Spleen (tissue), 11 donors: ENCODE data around the gene MYO10. TPM values are rescaled to one million over a fixed set of nuclear protein-coding genes. Genes with fewer than 3 reads are reported as not detected.

Source experiments
- DNase-seq: peaks from one replicate; pipeline ENCODE4 v3.0.0-alpha.2; 2020
- H3K27ac ChIP-seq, 8 donors: fragments of 200-600 bp; sonication (generic) in 7 of 8; 1 replicate in 4 of 8; 2 replicates in 4 of 8; pipeline versions ENCODE4 v1.5.0 to v1.8.0; 2016 to 2021; ENCODE audit warnings: inconsistent platforms in 4 of 8, mild to moderate bottlenecking in 4 of 8, moderate library complexity in 1 of 8
- H3K27me3 ChIP-seq, 7 donors: fragments of 200-600 bp; sonication (generic) in 6 of 7; replicated peaks in 1 of 7; 1 replicate in 4 of 7; 2 replicates in 3 of 7; pipeline versions ENCODE4 v1.5.0 to v1.8.0; 2016 to 2021; ENCODE audit warnings: inconsistent platforms in 3 of 7, mild to moderate bottlenecking in 1 of 7
- H3K36me3 ChIP-seq, 6 donors: fragments of 200-600 bp; sonication (generic) in 5 of 6; 1 replicate in 4 of 6; 2 replicates in 2 of 6; pipeline versions ENCODE4 v1.5.0 to v1.8.0; 2016 to 2021; ENCODE audit warnings: inconsistent platforms in 2 of 6
- H3K4me1 ChIP-seq, 6 donors: fragments of 200-600 bp; sonication (generic) in 5 of 6; 1 replicate in 3 of 6; 2 replicates in 3 of 6; pipeline versions ENCODE4 v1.5.0 to v1.8.0; 2016 to 2021; ENCODE audit warnings: inconsistent platforms in 3 of 6
- H3K4me3 ChIP-seq, 8 donors: fragments of 200-600 bp; sonication (generic) in 7 of 8; 1 replicate in 4 of 8; 2 replicates in 4 of 8; pipeline versions ENCODE4 v1.5.0 to v1.8.0; 2016 to 2021; ENCODE audit warnings: inconsistent platforms in 4 of 8, mild to moderate bottlenecking in 4 of 8, moderate library complexity in 2 of 8
- H3K9me3 ChIP-seq, 8 donors: fragments of 200-600 bp; sonication (generic) in 7 of 8; 1 replicate in 4 of 8; 2 replicates in 4 of 8; pipeline versions ENCODE4 v1.5.0 to v1.8.0; 2016 to 2021; ENCODE audit warnings: inconsistent platforms in 4 of 8
- CTCF ChIP-seq, 11 experiments: fragments of 200-600 bp in 7 of 11; fragments of 450-650 bp in 4 of 11; sonication (generic) in 4 of 11; IDR thresholded peaks in 8 of 11; conservative IDR thresholded peaks in 3 of 11; 1 replicate in 7 of 11; 2 replicates in 4 of 11; pipeline versions ENCODE4 v1.4.0 to v1.8.0; 2016 to 2021; ENCODE audit warnings: antibody characterized with exemption in 11 of 11, inconsistent platforms in 4 of 11, mild to moderate bottlenecking in 1 of 11
- POLR2A ChIP-seq, 3 donors: fragments of 450-650 bp; IDR thresholded peaks; one replicate each; pipeline ENCODE4 v1.5.1; 2017; ENCODE audit warnings: antibody characterized with exemption in 3 of 3, mild to moderate bottlenecking in 1 of 3
- POLR2AphosphoS5 ChIP-seq, 3 donors: sonication (generic); formaldehyde crosslinking; IDR thresholded peaks; one replicate each; pipeline ENCODE4 v1.5.1; 2017; ENCODE audit warnings: antibody characterized with exemption in 3 of 3
- WGBS, 5 donors: extraction: QIAGEN DNeasy Blood & Tissue Kit in 3 of 5; methylation state at CpG; one replicate each; pipeline versions ENCODE4 v1.1.5 to v1.1.7; 2013 to 2018; 5-methylcytosine and 5-hydroxymethylcytosine counted together
- intact Hi-C: fragments of 100-400 bp; cut with DNase I; formaldehyde crosslinking; loops from one replicate; pipeline ENCODE4 v1.15.0; 2023; ENCODE audit warnings: low total_unique reads
- polyA plus RNA-seq, 3 donors: library from polyadenylated mRNA; stranded (reverse); fragments of 200-250 nt; gene quantifications; one replicate each; pipeline ENCODE4 v1.2.1, GENCODE V29; 2013
- total RNA-seq, 7 donors: library from RNA; depleted of rRNA in 3 of 7; stranded (reverse); fragments of >200 nt in 3 of 7; fragmentation: NEBNext Ultra II Directional in 4 of 7; extraction: Animal tissue kit (Norgen Biotek cat#: 25700) in 4 of 7; gene quantifications; one replicate each; pipeline versions ENCODE4 v1.1.0 to v1.2.1, GENCODE V29; 2016 to 2021
- donor health status: healthy with polysubstance abuse.
- donor health status: DM: no; HTN: no; CAD: no; lungs with moderate emphysema.
- donor health status: DM: no; HTN: no; CAD: no.
- donor health status: Bipolar disorder and iron deficiency.
- donor health status: healthy.
- donor health status: DM: no; HTN: no; CAD: no.
- donor health status: DM: yes; HTN: yes; CAD: no.

The MYO10 gene
- total and polyA plus RNA-seq, 10 donors: 1.1 to 72.8 (median 32.7) TPM

GRCh38 chr5:16936989-16937438 is 926 bp upstream of the MYO10 start:
- no peak for TF ChIP-seq POLR2AphosphoS5 (IDR thresholded peaks at IDR 0.05)
- TF ChIP-seq POLR2A (IDR thresholded peaks at IDR 0.05): no peak
- no peak for TF ChIP-seq CTCF (IDR thresholded peaks at IDR 0.05 in 8 of 11, conservative IDR thresholded peaks at IDR 0.05 in 3 of 11)
- DNase-seq: peak; percentile 41
- H3K27me3 ChIP-seq: peaks cover 0 to 55% (median 18%) of the 10 kb centered on the region in 7 donors
- no peaks in the 10 kb centered on the region for H3K36me3 ChIP-seq
- H3K27ac ChIP-seq: peak overlapping the region in 7 of 8 donors; percentile 44 to 88 (median 83)
- WGBS, 5 donors: 34 to 40% (median 40%) methylated on average over 11 of the region's 11 CpGs
- H3K9me3 ChIP-seq: peaks cover 0 to 4% (median 0%) of the 10 kb centered on the region in 8 donors
- H3K4me3 ChIP-seq: peak overlapping the region in 7 of 8 donors; percentile 68 to 91 (median 76)
- peaks cover 0 to 52% (median 35%) of the 10 kb centered on the region in 6 donors for H3K4me1 ChIP-seq
- intact Hi-C loops: loop anchor here (10.0 kb wide), 1 partner anchor 208 kb away; no protein-coding TSS in a partner anchor

DNA sequence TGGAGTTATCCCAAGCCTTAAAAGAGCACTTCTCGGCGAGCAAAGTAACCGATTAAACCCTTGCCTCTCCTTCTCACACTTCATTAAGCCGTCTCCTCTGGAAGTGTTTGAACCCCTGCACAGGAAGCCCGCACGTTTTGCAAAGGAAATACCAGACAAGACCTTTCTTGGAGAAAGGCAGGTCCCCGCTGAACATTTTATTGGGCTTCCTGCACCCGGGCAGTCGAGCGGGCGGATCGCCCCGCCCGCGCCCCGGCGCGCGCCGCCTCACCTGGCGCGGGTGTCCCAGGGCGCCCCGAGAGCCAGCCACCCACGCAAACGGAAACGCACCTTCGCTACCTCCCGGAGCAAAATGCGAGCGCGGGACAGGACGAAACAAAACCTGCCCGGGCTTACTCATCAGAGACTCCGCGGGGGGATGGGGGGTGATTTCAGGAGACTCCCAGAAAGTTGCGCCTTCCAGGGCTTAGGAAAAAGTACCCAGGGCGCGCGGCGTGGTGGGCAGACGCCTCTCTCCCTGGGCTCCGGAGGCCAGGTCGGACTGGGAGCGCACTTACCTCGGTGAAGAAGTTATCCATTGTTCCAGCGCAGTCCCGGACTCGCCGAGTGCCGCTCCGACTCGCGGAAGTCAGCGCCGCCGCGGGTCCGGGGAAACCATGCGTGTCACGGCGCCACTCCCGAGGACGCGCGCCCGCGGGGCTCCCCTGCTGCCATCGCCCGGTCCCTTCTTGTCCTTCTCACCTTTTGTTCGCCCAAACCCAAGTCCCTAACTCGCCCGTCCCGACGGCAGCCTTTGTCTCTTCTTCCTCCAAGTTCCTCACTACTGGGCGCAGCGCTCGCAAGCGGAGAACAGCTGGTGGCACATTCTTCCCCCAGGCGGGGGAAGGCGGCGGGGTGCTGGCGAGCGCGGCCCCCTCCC is 598 bp downstream of the MYO10 start:
- H3K4me3 ChIP-seq: peak overlapping the region; percentile 68 to 91 (median 75)
- WGBS, 5 donors: 0 to 1% (median 1%) methylated on average over 66 to 85 of the region's 85 CpGs
- peaks cover 0 to 4% (median 0%) of the 10 kb centered on the region in 8 donors for H3K9me3 ChIP-seq
- peak overlapping the region; percentile 50 to 88 (median 82) for H3K27ac ChIP-seq
- H3K36me3 ChIP-seq: no peaks in the 10 kb centered on the region
- peak; percentile 79 for DNase-seq
- TF ChIP-seq POLR2AphosphoS5 (IDR thresholded peaks at IDR 0.05) (no peak), CTCF (IDR thresholded peaks at IDR 0.05 in 8 of 11, conservative IDR thresholded peaks at IDR 0.05 in 3 of 11) (peak in 1 of 11 experiments; percentile 14), POLR2A (IDR thresholded peaks at IDR 0.05) (no peak)
- H3K27me3 ChIP-seq: peaks cover 0 to 66% (median 18%) of the 10 kb centered on the region in 7 donors
- peaks cover 0 to 67% (median 41%) of the 10 kb centered on the region in 6 donors for H3K4me1 ChIP-seq
- intact Hi-C loops: loop anchor here (10.0 kb wide), 1 partner anchor 209 kb away; no protein-coding TSS in a partner anchor

DNA sequence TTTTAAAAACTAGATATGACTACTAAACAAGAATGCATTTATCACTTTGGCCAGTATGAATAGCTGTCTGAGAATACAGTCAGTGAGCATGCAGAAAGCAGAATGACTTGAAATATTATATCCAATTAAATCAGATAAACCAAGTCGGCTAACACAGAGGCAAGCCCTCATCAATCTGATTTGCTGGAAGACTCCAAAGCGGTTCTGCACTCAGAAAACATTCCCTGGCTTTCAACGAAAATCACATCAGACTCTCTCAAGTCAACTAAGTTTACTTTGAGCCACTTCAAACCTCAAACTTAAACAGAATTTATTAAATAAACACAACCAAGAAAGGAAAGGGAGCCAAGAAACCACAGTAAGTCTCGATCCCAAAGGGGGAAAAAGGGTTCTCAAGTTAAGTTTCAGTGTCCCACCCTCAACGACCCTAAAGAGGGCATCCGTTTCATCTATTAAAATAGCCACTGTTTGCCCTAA is 1.4 kb downstream of the MYO10 start:
- Histone ChIP-seq H3K4me3 (peak overlapping the region; percentile 68 to 91 (median 75)), H3K27me3 (peaks cover 0 to 66% (median 18%) of the 10 kb centered on the region in 7 donors), H3K27ac (peak overlapping the region in 7 of 8 donors; percentile 80 to 88 (median 83)), H3K36me3 (no peaks in the 10 kb centered on the region), H3K9me3 (peaks cover 0 to 4% (median 0%) of the 10 kb centered on the region in 8 donors), H3K4me1 (peaks cover 0 to 69% (median 41%) of the 10 kb centered on the region in 6 donors)
- intact Hi-C loops: loop anchor here (5.0 to 10.0 kb wide), 3 partner anchors 142 to 253 kb away; no protein-coding TSS in a partner anchor
- no peak for DNase-seq
- WGBS, 5 donors: 2 to 4% (median 3%) methylated on average over 6 of the region's 6 CpGs
- TF ChIP-seq POLR2A (IDR thresholded peaks at IDR 0.05): no peak
- no peak for TF ChIP-seq CTCF (IDR thresholded peaks at IDR 0.05 in 8 of 11, conservative IDR thresholded peaks at IDR 0.05 in 3 of 11)
- TF ChIP-seq POLR2AphosphoS5 (IDR thresholded peaks at IDR 0.05): no peak
